ENCODE results near the gene NOL6. TPM values are rescaled to one million over a fixed set of nuclear protein-coding genes. Genes with fewer than 3 reads are reported as not detected.
A peak's percentile ranks its signal among the peaks of the same experiment; 100 is the strongest.

Gene NOL6
- polyA plus RNA-seq, 1 donor (not counting 4 experiments of a cell fraction or from before 2014, with no cell fraction given): 63.6 TPM

- FAIRE-seq: no peak
- H3K79me2 ChIP-seq (ENCODE audit: control insufficient read depth, insufficient read depth, low read length): no peaks in the 10 kb centered on the region
- DNase-seq (ENCODE audit: low read depth, low spot score): no peak
- H4K20me1 ChIP-seq (ENCODE audit: control insufficient read depth, extremely low read depth, insufficient read depth, low read length): no peaks in the 10 kb centered on the region
- H3K9me3 ChIP-seq (ENCODE audit: control insufficient read depth, low read depth, low read length): no peaks in the 10 kb centered on the region
- no peak for TF ChIP-seq EZH2 (IDR thresholded peaks at IDR 0.05; ENCODE audit: low read length)
- no peak for TF ChIP-seq CTCF (optimal IDR thresholded peaks at IDR 0.05 in 1 of 3, IDR thresholded peaks at IDR 0.05 in 1 of 3, conservative IDR thresholded peaks at IDR 0.05 in 1 of 3; ENCODE audit: extremely low read depth in 1 of 3, insufficient read depth in 2 of 3, low read length in 3 of 3)
- H2AFZ ChIP-seq (ENCODE audit: control insufficient read depth, low read length): no peak overlapping the region
- dilution Hi-C loops (cut with MboI; ENCODE audit: extremely low pct_ligation_motif_present, low sequenced_read_pairs): no loop called here
- H3K27me3 ChIP-seq (ENCODE audit: control insufficient read depth, extremely low read depth, insufficient read depth, low read length): no peaks in the 10 kb centered on the region
- H3K4me3 ChIP-seq (ENCODE audit: control insufficient read depth in 2 of 3, extremely low read depth in 1 of 3, insufficient read depth in 2 of 3, low read depth in 1 of 3, low read length in 3 of 3): no peak overlapping the region
- H3K27ac ChIP-seq (ENCODE audit: control insufficient read depth, insufficient read depth, low read length): no peak overlapping the region
- H3K9me1 ChIP-seq (ENCODE audit: control insufficient read depth, extremely low read depth, insufficient read depth, low read length): no peaks in the 10 kb centered on the region
- peak overlapping the region; percentile 4 for H3K4me2 ChIP-seq (ENCODE audit: control insufficient read depth, extremely low read depth, insufficient read depth, low read depth, low read length)
- no peaks in the 10 kb centered on the region for H3K36me3 ChIP-seq (ENCODE audit: control insufficient read depth in 2 of 2, extremely low read depth in 1 of 2, insufficient read depth in 2 of 2, low read length in 2 of 2)
- H3K9ac ChIP-seq (ENCODE audit: control insufficient read depth, extremely low read depth, insufficient read depth, low read length): no peak overlapping the region
- H3K4me1 ChIP-seq (ENCODE audit: control insufficient read depth, extremely low read depth, insufficient read depth, low read length): peaks cover 45% of the 10 kb centered on the region
Observed at GRCh38 chr9:33416996-33417395, 56.7 kb downstream of the NOL6 start.

GRCh38 chr9:33415501-33416038 is 58.2 kb downstream of the NOL6 start:
- Histone ChIP-seq H3K36me3 (ENCODE audit: control insufficient read depth in 2 of 2, extremely low read depth in 1 of 2, insufficient read depth in 2 of 2, low read length in 2 of 2) (no peaks in the 10 kb centered on the region), H3K9ac (ENCODE audit: control insufficient read depth, extremely low read depth, insufficient read depth, low read length) (no peak overlapping the region), H3K27me3 (ENCODE audit: control insufficient read depth, extremely low read depth, insufficient read depth, low read length) (no peaks in the 10 kb centered on the region), H3K9me1 (ENCODE audit: control insufficient read depth, extremely low read depth, insufficient read depth, low read length) (no peaks in the 10 kb centered on the region), H4K20me1 (ENCODE audit: control insufficient read depth, extremely low read depth, insufficient read depth, low read length) (no peaks in the 10 kb centered on the region), H3K4me2 (ENCODE audit: control insufficient read depth, extremely low read depth, insufficient read depth, low read depth, low read length) (peak overlapping the region; percentile 24), H3K4me3 (ENCODE audit: control insufficient read depth in 2 of 3, extremely low read depth in 1 of 3, insufficient read depth in 2 of 3, low read depth in 1 of 3, low read length in 3 of 3) (no peak overlapping the region), H3K79me2 (ENCODE audit: control insufficient read depth, insufficient read depth, low read length) (no peaks in the 10 kb centered on the region), H3K9me3 (ENCODE audit: control insufficient read depth, low read depth, low read length) (no peaks in the 10 kb centered on the region), H2AFZ (ENCODE audit: control insufficient read depth, low read length) (peak overlapping the region; percentile 30), H3K4me1 (ENCODE audit: control insufficient read depth, extremely low read depth, insufficient read depth, low read length) (peaks cover 45% of the 10 kb centered on the region), H3K27ac (ENCODE audit: control insufficient read depth, insufficient read depth, low read length) (no peak overlapping the region)
- TF ChIP-seq EZH2 (IDR thresholded peaks at IDR 0.05; ENCODE audit: low read length) (no peak), CTCF (optimal IDR thresholded peaks at IDR 0.05 in 1 of 3, IDR thresholded peaks at IDR 0.05 in 1 of 3, conservative IDR thresholded peaks at IDR 0.05 in 1 of 3; ENCODE audit: extremely low read depth in 1 of 3, insufficient read depth in 2 of 3, low read length in 3 of 3) (peak in 2 of 3 experiments; percentile 81 to 85)
- DNase-seq (ENCODE audit: low read depth, low spot score) (no peak), FAIRE-seq (peak; percentile 44)
- dilution Hi-C loops (cut with MboI; ENCODE audit: extremely low pct_ligation_motif_present, low sequenced_read_pairs): no loop called here
